IPS DF 6.9 (cell line): ENCODE measurements around the gene PDE11A.

Source experiments
- DNase-seq: peaks from one replicate; pipeline ENCODE4 v3.0.0-alpha.2; 2013; ENCODE audit warnings: low read depth, low spot score
- H3K27ac ChIP-seq: one replicate; pipeline ENCODE4 v1.5.1; 2013; ENCODE audit warnings: low read length, control low read depth
- H3K27me3 ChIP-seq: 2 replicates; pipeline ENCODE4 v1.6.1; 2013; ENCODE audit warnings: mild to moderate bottlenecking, low read length; ENCODE audit not compliant: control insufficient read depth, insufficient read depth
- H3K36me3 ChIP-seq: 2 replicates; pipeline ENCODE4 v1.6.1; 2013; ENCODE audit warnings: low read length; ENCODE audit not compliant: control insufficient read depth, insufficient read depth
- H3K4me1 ChIP-seq: 2 replicates; pipeline ENCODE4 v1.6.1; 2013; ENCODE audit warnings: low read length; ENCODE audit not compliant: control insufficient read depth, insufficient read depth
- H3K4me3 ChIP-seq: 2 replicates; pipeline ENCODE4 v1.5.1; 2013; ENCODE audit warnings: mild to moderate bottlenecking, low read length
- H3K9me3 ChIP-seq: 2 replicates; pipeline ENCODE4 v1.6.1; 2013; ENCODE audit warnings: low read length, inconsistent platforms; ENCODE audit not compliant: control insufficient read depth, insufficient read depth
- WGBS: extraction: QIAGEN DNeasy Blood & Tissue Kit; methylation state at CpG from one replicate; pipeline ENCODE4 v1.1.7; 2013; ENCODE audit warnings: mixed read lengths, missing lambda C conversion rate; ENCODE audit not compliant: insufficient read length, insufficient coverage; 5-methylcytosine and 5-hydroxymethylcytosine counted together

The PDE11A gene

GRCh38 chr2:177828557-177828956 lies 244.0 kb downstream of the PDE11A start:
- no peak overlapping the region for H3K4me3 ChIP-seq
- H3K4me1 ChIP-seq = no peaks in the 10 kb centered on the region
- DNase-seq = no peak
- no peaks in the 10 kb centered on the region for H3K27me3 ChIP-seq
- WGBS = no CpG with 5 or more reads among the region's 1 CpG
- H3K27ac ChIP-seq = no peak overlapping the region
- no peaks in the 10 kb centered on the region for H3K36me3 ChIP-seq
- no peaks in the 10 kb centered on the region for H3K9me3 ChIP-seq

- Histone ChIP-seq H3K4me3 (no peak overlapping the region), H3K27me3 (no peaks in the 10 kb centered on the region), H3K4me1 (no peaks in the 10 kb centered on the region), H3K27ac (no peak overlapping the region), H3K9me3 (no peaks in the 10 kb centered on the region), H3K36me3 (no peaks in the 10 kb centered on the region)
- no CpG with 5 or more reads among the region's 2 CpGs for WGBS
- DNase-seq = no peak
These were observed 245.7 kb downstream of the PDE11A start for GRCh38 chr2:177826897-177827296.

GRCh38 chr2:177822941-177823340 lies 249.6 kb downstream of the PDE11A start:
- no peaks in the 10 kb centered on the region for H3K9me3 ChIP-seq
- no peak for DNase-seq
- no peak overlapping the region for H3K27ac ChIP-seq
- no peak overlapping the region for H3K4me3 ChIP-seq
- H3K36me3 ChIP-seq = no peaks in the 10 kb centered on the region
- no CpG with 5 or more reads among the region's 3 CpGs for WGBS
- no peaks in the 10 kb centered on the region for H3K4me1 ChIP-seq
- H3K27me3 ChIP-seq = no peaks in the 10 kb centered on the region

GRCh38 chr2:177818412-177818811 lies 254.2 kb downstream of the PDE11A start:
- Histone ChIP-seq H3K9me3 (no peaks in the 10 kb centered on the region), H3K4me1 (no peaks in the 10 kb centered on the region), H3K27me3 (no peaks in the 10 kb centered on the region), H3K27ac (no peak overlapping the region), H3K4me3 (no peak overlapping the region), H3K36me3 (no peaks in the 10 kb centered on the region)
- no peak for DNase-seq
- WGBS = no CpG with 5 or more reads among the region's 1 CpG

GRCh38 chr2:177817300-177817699 lies 255.3 kb downstream of the PDE11A start:
- no peak for DNase-seq
- no peak overlapping the region for H3K27ac ChIP-seq
- no CpG with 5 or more reads among the region's 4 CpGs for WGBS
- no peaks in the 10 kb centered on the region for H3K4me1 ChIP-seq
- no peaks in the 10 kb centered on the region for H3K27me3 ChIP-seq
- H3K9me3 ChIP-seq = no peaks in the 10 kb centered on the region
- no peak overlapping the region for H3K4me3 ChIP-seq
- no peaks in the 10 kb centered on the region for H3K36me3 ChIP-seq

- H3K4me3 ChIP-seq = no peak overlapping the region
- no peaks in the 10 kb centered on the region for H3K27me3 ChIP-seq
- no peak for DNase-seq
- H3K4me1 ChIP-seq = no peaks in the 10 kb centered on the region
- H3K27ac ChIP-seq = no peak overlapping the region
- H3K9me3 ChIP-seq = no peaks in the 10 kb centered on the region
- no peaks in the 10 kb centered on the region for H3K36me3 ChIP-seq
These were observed 255.8 kb downstream of the PDE11A start for GRCh38 chr2:177816766-177817165.

GRCh38 chr2:177812713-177813396 lies 259.7 kb downstream of the PDE11A start:
- H3K27me3 ChIP-seq = no peaks in the 10 kb centered on the region
- H3K4me3 ChIP-seq = no peak overlapping the region
- no peak overlapping the region for H3K27ac ChIP-seq
- no peaks in the 10 kb centered on the region for H3K36me3 ChIP-seq
- WGBS = no CpG with 5 or more reads among the region's 2 CpGs
- no peaks in the 10 kb centered on the region for H3K4me1 ChIP-seq
- no peak for DNase-seq
- no peaks in the 10 kb centered on the region for H3K9me3 ChIP-seq

GRCh38 chr2:177810906-177811305 lies 261.7 kb downstream of the PDE11A start:
- H3K36me3 ChIP-seq = no peaks in the 10 kb centered on the region
- no peak for DNase-seq
- no peaks in the 10 kb centered on the region for H3K9me3 ChIP-seq

GRCh38 chr2:177808984-177809809 lies 263.4 kb downstream of the PDE11A start:
- Histone ChIP-seq H3K4me3 (no peak overlapping the region), H3K9me3 (no peaks in the 10 kb centered on the region), H3K27me3 (no peaks in the 10 kb centered on the region), H3K4me1 (no peaks in the 10 kb centered on the region), H3K36me3 (no peaks in the 10 kb centered on the region), H3K27ac (no peak overlapping the region)
- no CpG with 5 or more reads among the region's 1 CpG for WGBS
- DNase-seq = no peak

More at GRCh38 chr2:177810906-177811305, 261.7 kb downstream of the PDE11A start:
- H3K4me1 ChIP-seq = no peaks in the 10 kb centered on the region
- no peak overlapping the region for H3K27ac ChIP-seq
- H3K4me3 ChIP-seq = no peak overlapping the region
- no peaks in the 10 kb centered on the region for H3K27me3 ChIP-seq

GRCh38 chr2:177806025-177806424 lies 266.6 kb downstream of the PDE11A start:
- no peaks in the 10 kb centered on the region for H3K4me1 ChIP-seq
- H3K27ac ChIP-seq = no peak overlapping the region
- no peaks in the 10 kb centered on the region for H3K9me3 ChIP-seq
- no peak for DNase-seq
- no peaks in the 10 kb centered on the region for H3K36me3 ChIP-seq
- no peaks in the 10 kb centered on the region for H3K27me3 ChIP-seq
- no peak overlapping the region for H3K4me3 ChIP-seq

- H3K36me3 ChIP-seq = no peaks in the 10 kb centered on the region
- peaks cover 1% of the 10 kb centered on the region; the same call in 1 of the 2 replicates for H3K4me1 ChIP-seq
- WGBS = no CpG with 5 or more reads among the region's 1 CpG
- H3K9me3 ChIP-seq = no peaks in the 10 kb centered on the region
- peak; percentile 29 for DNase-seq
- H3K4me3 ChIP-seq = no peak overlapping the region
- no peak overlapping the region for H3K27ac ChIP-seq
- no peaks in the 10 kb centered on the region for H3K27me3 ChIP-seq
These were observed 273.0 kb downstream of the PDE11A start for GRCh38 chr2:177799531-177799930.
